ACC112 (cell line): ENCODE data around the gene GSTO1.

Experiments
- H2AFZ ChIP-seq: fragments of 200-600 bp; sonication (generic); one replicate; pipeline ENCODE4 v1.6.0; 2017; ENCODE audit warnings: antibody characterized with exemption, low read length; ENCODE audit not compliant: unreplicated experiment
- H3K27ac ChIP-seq: fragments of 200-600 bp; sonication (generic); 2 replicates; pipeline ENCODE4 v1.5.1; 2014; ENCODE audit warnings: low read depth, mild to moderate bottlenecking, antibody characterized with exemption, low read length, moderate library complexity
- H3K27me3 ChIP-seq: fragments of 200-600 bp; sonication (generic); 2 replicates; pipeline ENCODE4 v1.6.1; 2014; ENCODE audit warnings: mild to moderate bottlenecking, antibody characterized with exemption, low read length, moderate library complexity, mixed read lengths; ENCODE audit not compliant: insufficient read depth
- H3K36me3 ChIP-seq: fragments of 200-600 bp; sonication (generic); 2 replicates; pipeline ENCODE4 v1.6.1; 2016; ENCODE audit warnings: mild to moderate bottlenecking, antibody characterized with exemption, low read length, moderate library complexity, mixed read lengths; ENCODE audit not compliant: insufficient read depth
- H3K4me1 ChIP-seq: fragments of 200-600 bp; sonication (generic); one replicate; pipeline ENCODE4 v1.6.1; 2016; ENCODE audit warnings: low read length, mixed read lengths; ENCODE audit not compliant: insufficient read depth, unreplicated experiment, control insufficient read depth
- H3K4me3 ChIP-seq: fragments of 200-600 bp; sonication (generic); 2 replicates; pipeline ENCODE4 v1.5.1; 2014; ENCODE audit warnings: mild to moderate bottlenecking, low read depth, low read length
- H3K79me2 ChIP-seq: fragments of 200-600 bp; sonication (generic); one replicate; pipeline ENCODE4 v1.6.0; 2016; ENCODE audit warnings: low read length; ENCODE audit not compliant: control insufficient read depth, unreplicated experiment, insufficient read depth

GSTO1 gene

GRCh38 chr10:104259999-104260774 lies 5.5 kb downstream of the GSTO1 start:
- Histone ChIP-seq H3K4me1 (peaks cover 60% of the 10 kb centered on the region), H3K27me3 (no peaks in the 10 kb centered on the region), H3K36me3 (peaks cover 55% of the 10 kb centered on the region), H3K27ac (peak overlapping the region; percentile 96), H3K79me2 (peaks cover 83% of the 10 kb centered on the region), H2AFZ (no peak overlapping the region), H3K4me3 (peak overlapping the region; percentile 36)

GRCh38 chr10:104260775-104261115 lies 6.1 kb downstream of the GSTO1 start:
- Histone ChIP-seq H3K4me1 (peaks cover 60% of the 10 kb centered on the region), H3K79me2 (peaks cover 77% of the 10 kb centered on the region), H3K27ac (peak overlapping the region; percentile 96), H3K36me3 (peaks cover 61% of the 10 kb centered on the region), H3K27me3 (no peaks in the 10 kb centered on the region), H3K4me3 (peak overlapping the region; percentile 36), H2AFZ (no peak overlapping the region)

DNA sequence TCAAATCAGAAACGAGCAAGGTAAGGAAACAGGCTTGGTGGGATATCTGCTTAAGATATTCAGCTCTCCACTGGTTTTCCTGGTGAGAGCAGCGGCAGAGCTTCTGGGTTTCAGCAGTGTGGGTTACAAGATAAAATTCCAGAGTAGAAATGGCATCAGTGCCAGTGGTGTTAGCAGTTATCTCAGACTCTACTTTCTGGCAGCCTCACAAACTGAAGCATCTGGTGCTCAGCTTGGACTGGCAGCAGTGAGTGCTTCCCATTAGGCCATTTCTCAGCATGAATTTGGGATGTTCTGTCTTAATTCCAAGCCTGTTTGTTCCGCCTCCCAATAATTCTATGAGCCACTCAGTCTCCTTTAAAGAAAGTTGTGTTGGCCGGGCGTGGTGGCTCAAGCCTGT lies 7.4 kb downstream of the GSTO1 start:
- Histone ChIP-seq H3K4me1 (peaks cover 57% of the 10 kb centered on the region), H3K27ac (peak overlapping the region; percentile 96), H3K27me3 (no peaks in the 10 kb centered on the region), H3K4me3 (no peak overlapping the region), H2AFZ (no peak overlapping the region), H3K36me3 (peaks cover 67% of the 10 kb centered on the region), H3K79me2 (peaks cover 64% of the 10 kb centered on the region)

- Histone ChIP-seq H3K27ac (no peak overlapping the region), H3K27me3 (no peaks in the 10 kb centered on the region), H3K4me1 (peaks cover 29% of the 10 kb centered on the region), H3K4me3 (no peak overlapping the region), H3K36me3 (peaks cover 77% of the 10 kb centered on the region), H3K79me2 (peaks cover 37% of the 10 kb centered on the region), H2AFZ (no peak overlapping the region)
These were observed 10.1 kb downstream of the GSTO1 start for GRCh38 chr10:104264783-104265182.

DNA sequence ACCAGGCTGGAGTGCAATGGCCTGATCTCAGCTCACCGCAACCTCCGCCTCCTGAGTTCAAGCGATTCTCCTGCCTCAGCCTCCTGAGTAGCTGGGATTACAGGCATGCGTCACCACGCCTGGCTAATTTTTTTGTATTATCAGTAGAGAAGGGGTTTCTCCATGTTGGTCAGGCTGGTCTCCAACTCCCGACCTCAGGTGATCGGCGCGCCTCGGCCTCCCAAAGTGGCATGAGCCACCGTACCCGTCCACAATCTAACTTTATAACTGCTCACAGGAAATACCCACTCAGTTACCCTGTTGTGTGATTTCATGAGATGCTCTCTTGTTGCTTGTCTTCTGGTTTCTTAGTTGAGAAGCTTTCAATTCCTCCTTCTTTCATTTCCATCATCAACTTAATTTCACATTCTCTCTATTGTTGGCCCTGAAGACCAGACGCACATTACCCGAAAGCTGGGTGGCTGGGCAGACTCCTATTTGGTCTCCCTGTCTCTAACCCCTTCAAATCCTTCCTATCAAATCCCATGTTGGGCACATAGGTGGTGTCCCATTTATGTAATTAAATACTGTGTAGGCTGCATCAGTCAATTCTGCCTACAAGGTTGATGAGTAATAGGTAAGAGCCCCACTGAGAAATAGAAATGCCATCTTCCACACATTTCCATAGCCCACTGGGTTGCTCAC lies 13.2 kb downstream of the GSTO1 start:
- H3K27me3 ChIP-seq, result no peaks in the 10 kb centered on the region
- no peak overlapping the region for H3K4me3 ChIP-seq
- H3K36me3 ChIP-seq, result peaks cover 57% of the 10 kb centered on the region
- H3K27ac ChIP-seq, result no peak overlapping the region
- H2AFZ ChIP-seq, result no peak overlapping the region
- H3K79me2 ChIP-seq, result peaks cover 15% of the 10 kb centered on the region
- peaks cover 3% of the 10 kb centered on the region for H3K4me1 ChIP-seq

- H3K27ac ChIP-seq, result no peak overlapping the region
- peaks cover 11% of the 10 kb centered on the region for H3K79me2 ChIP-seq
- no peak overlapping the region for H3K4me3 ChIP-seq
- peaks cover 8% of the 10 kb centered on the region for H3K4me1 ChIP-seq
- H3K36me3 ChIP-seq, result peaks cover 52% of the 10 kb centered on the region
- no peaks in the 10 kb centered on the region for H3K27me3 ChIP-seq
- no peak overlapping the region for H2AFZ ChIP-seq
These were observed 13.7 kb downstream of the GSTO1 start for GRCh38 chr10:104268405-104268712.

DNA sequence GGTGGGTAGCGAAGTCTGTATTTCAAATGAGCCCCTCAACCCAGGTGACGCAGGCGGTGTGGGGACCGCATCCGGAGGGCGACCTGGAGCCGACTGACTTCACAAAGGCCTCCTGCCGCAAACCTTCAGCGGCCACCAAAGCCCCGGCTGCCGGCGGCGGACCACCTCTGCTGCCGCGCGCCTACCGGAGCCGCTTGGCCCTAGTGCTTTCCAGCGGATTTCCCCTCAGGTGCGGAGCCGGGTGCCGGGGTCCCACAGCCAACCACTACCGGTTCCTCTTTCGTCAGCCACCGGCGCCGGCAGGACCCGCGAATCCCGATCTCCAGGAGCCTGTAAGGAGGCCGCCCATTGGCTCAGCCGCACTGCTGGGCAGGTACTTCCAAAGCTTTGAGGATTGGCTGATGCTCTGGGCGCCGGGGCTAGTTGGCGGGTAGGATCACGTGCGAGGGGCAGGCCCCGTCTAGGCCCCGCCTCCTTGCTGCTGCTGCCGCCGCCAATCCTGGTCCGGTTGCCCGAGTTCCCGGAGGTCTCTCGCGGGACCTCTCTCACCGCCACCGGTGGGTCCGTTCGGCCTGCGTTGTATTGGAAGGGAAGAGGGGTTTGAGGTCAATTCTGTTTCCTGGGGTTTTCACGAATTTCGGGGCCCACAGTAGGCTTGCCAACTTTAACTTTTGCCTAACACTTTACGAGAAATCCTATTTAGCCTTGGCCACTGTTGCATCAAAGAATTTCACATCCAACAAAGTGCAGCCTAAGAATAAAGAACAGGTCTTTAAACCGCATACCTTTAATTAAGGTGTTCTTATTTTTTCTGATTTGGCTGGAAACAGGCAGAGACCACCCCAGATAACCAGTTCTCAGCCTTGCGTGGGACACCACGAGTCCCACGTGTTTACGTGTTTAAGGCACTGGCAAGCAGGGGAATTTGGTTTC lies 14.3 kb downstream of the GSTO1 start, which contains the start of gene GSTO2:
Gene GSTO2, plus strand, starts transcription at position 472 of the 933 bp plus-strand sequence. CDS start 5,732 bp downstream, outside the sequence.
- Histone ChIP-seq H3K36me3 (peaks cover 50% of the 10 kb centered on the region), H2AFZ (no peak within 1 kb of the TSS), H3K27me3 (no peaks in the 10 kb centered on the region), H3K4me1 (peaks cover 15% of the 10 kb centered on the region), H3K27ac (no peak within 1 kb of the TSS), H3K79me2 (peaks cover 5% of the 10 kb centered on the region), H3K4me3 (no peak within 1 kb of the TSS)

- Histone ChIP-seq H3K36me3 (peaks cover 14% of the 10 kb centered on the region), H3K27ac (peak overlapping the region; percentile 72), H3K27me3 (no peaks in the 10 kb centered on the region), H3K79me2 (no peaks in the 10 kb centered on the region), H3K4me1 (peaks cover 21% of the 10 kb centered on the region), H3K4me3 (no peak overlapping the region; the same call in 1 of the 2 replicates), H2AFZ (no peak overlapping the region)
These were observed 18.6 kb downstream of the GSTO1 start for GRCh38 chr10:104273286-104273685.

DNA sequence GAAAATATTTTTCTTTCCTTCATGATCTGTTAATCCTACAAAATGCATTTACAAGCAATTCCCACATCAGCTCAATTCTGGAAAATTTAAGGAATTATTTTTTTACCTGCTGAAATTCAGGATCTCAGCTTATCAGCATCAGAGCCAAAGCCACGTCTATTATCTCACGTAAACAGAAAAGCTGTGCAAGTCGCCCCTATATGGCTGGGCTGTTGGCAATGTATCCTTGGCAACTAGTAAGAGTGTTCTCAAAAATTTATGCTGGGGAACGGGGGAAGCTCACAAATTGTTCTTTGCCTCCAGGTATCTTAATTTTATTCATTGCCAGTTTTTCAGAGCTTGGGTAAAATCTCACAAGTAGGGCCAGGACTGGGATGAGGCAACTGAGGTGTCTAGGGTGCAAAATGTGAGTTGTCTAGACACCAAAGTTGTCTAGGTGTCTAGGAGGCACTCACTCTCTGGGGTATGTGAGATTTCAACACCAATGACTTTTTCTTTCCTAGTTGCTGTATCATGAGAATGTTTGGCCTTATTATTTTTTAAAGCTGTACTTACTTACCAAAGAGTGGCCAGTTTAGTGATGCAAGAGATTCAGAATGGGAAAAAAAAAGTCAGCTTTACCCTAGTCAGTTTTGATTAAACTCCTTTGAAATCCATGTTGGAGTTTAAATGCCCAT lies 19.3 kb downstream of the GSTO1 start:
- peak overlapping the region; percentile 72 for H3K27ac ChIP-seq
- H3K4me1 ChIP-seq, result peaks cover 21% of the 10 kb centered on the region
- peak overlapping the region; percentile 79 for H3K4me3 ChIP-seq
- H3K36me3 ChIP-seq, result peaks cover 7% of the 10 kb centered on the region; the same call in 1 of the 2 replicates
- H2AFZ ChIP-seq, result no peak overlapping the region
- no peaks in the 10 kb centered on the region for H3K27me3 ChIP-seq
- H3K79me2 ChIP-seq, result no peaks in the 10 kb centered on the region
